HCT116 (cell line): ENCODE results near the gene CARD9. TPM values are rescaled to one million over a fixed set of nuclear protein-coding genes. Genes with fewer than 3 reads are reported as not detected.

Source experiments
- ATAC-seq: fragments of 200-7000 bp; cut with Tn5 transposase; 2 replicates; pipeline ENCODE4 v1.9.1; 2020; ENCODE audit warnings: mild to moderate bottlenecking, moderate library complexity
- BruUV-seq: library from RNA; stranded (reverse); fragments of 400-500 nt; replicated peaks from 2 replicates; lab custom pipeline; 2021; lab: Mats Ljungman, UMichigan
- CTCF ChIA-PET: fragments of 300-600 bp; sonication (Branson Sonifier 250); formaldehyde crosslinking; loops from one replicate; lab custom pipeline; 2021; ENCODE audit warnings: antibody characterized with exemption; lab: Charles Lee
- POLR2A ChIA-PET: fragments of 300-600, 350-600 bp; sonication (Branson Sonifier 250); formaldehyde crosslinking; loops from one replicate; lab custom pipeline; 2021; ENCODE audit warnings: antibody characterized with exemption; lab: Charles Lee
- RAD21 ChIA-PET, 2 experiments: fragments of 300-600 bp; sonication (Branson Sonifier 250); formaldehyde crosslinking; loops; one replicate each; lab custom pipeline; 2023; ENCODE audit warnings: low total read pairs in 2 of 2; ENCODE audit not compliant: uncharacterized antibody in 2 of 2, unreplicated experiment in 2 of 2, low non-redundant PET in 1 of 2; lab: Charles Lee
- DNase-seq: peaks from one replicate; pipeline ENCODE4 v3.0.0-alpha.2; 2010; ENCODE audit warnings: low read depth, low spot score
- H2AFZ ChIP-seq: fragments of 200-600 bp; shearing (Covaris generic), sonication (generic); 2 replicates; pipeline ENCODE4 v1.6.1; 2017; ENCODE audit warnings: low read depth, mixed run types, mixed read lengths, antibody characterized with exemption, low read length; ENCODE audit not compliant: poor library complexity, severe bottlenecking
- H3K27ac ChIP-seq: 2 replicates; pipeline ENCODE4 v1.5.1; 2012; ENCODE audit warnings: low read depth, low read length
- H3K27me3 ChIP-seq: fragments of 200-600 bp; sonication (generic); 2 replicates; pipeline ENCODE4 v1.6.1; 2016; ENCODE audit warnings: mixed run types, low read length, mixed read lengths; ENCODE audit not compliant: insufficient read depth
- H3K36me3 ChIP-seq, 2 experiments: fragments of 200-500 bp in 1 of 2; fragments of 200-600 bp in 1 of 2; sonication (Bioruptor generic) in 1 of 2; sonication (generic) in 1 of 2; 2 replicates each; pipeline versions ENCODE4 v1.5.1 to v1.6.1; 2014 to 2016; ENCODE audit warnings: low read length in 2 of 2, inconsistent platforms in 1 of 2, mixed read lengths in 1 of 2, mixed run types in 1 of 2; ENCODE audit not compliant: insufficient read depth in 2 of 2, control insufficient read depth in 1 of 2
- H3K4me1 ChIP-seq, 2 experiments: fragments of 200-600 bp in 1 of 2; sonication (generic) in 1 of 2; 2 replicates each; pipeline versions ENCODE4 v1.5.1 to v1.6.1; 2012 to 2017; ENCODE audit warnings: low read length in 2 of 2, inconsistent platforms in 1 of 2, mild to moderate bottlenecking in 1 of 2, mixed read lengths in 1 of 2, mixed run types in 1 of 2, moderate library complexity in 1 of 2; ENCODE audit not compliant: insufficient read depth in 2 of 2, control insufficient read depth in 1 of 2
- H3K4me2 ChIP-seq: fragments of 200-600 bp; sonication (generic); 2 replicates; pipeline ENCODE4 v1.6.1; 2017; ENCODE audit warnings: mixed run types, low read length, mixed read lengths
- H3K4me3 ChIP-seq, 2 experiments: fragments of 200-600 bp in 1 of 2; sonication (generic) in 1 of 2; replicated peaks in 1 of 2; 2 replicates each; pipeline ENCODE4 v1.5.1; 2011 to 2016; ENCODE audit warnings: low read length in 2 of 2, control low read depth in 1 of 2, low read depth in 1 of 2, mild to moderate bottlenecking in 1 of 2, mixed read lengths in 1 of 2, mixed run types in 1 of 2
- H3K79me2 ChIP-seq: fragments of 200-600 bp; sonication (generic); 2 replicates; pipeline ENCODE4 v1.6.1; 2017; ENCODE audit warnings: mild to moderate bottlenecking, mixed run types, low read length, moderate library complexity, mixed read lengths; ENCODE audit not compliant: insufficient read depth
- H3K9ac ChIP-seq: fragments of 200-600 bp; sonication (generic); 2 replicates; pipeline ENCODE4 v1.6.1; 2016; ENCODE audit warnings: low read length, mixed read lengths
- H3K9me2 ChIP-seq: fragments of 200-600 bp; sonication (generic), shearing (Covaris generic); 2 replicates; pipeline ENCODE4 v1.6.1; 2017; ENCODE audit warnings: mixed run types, mild to moderate bottlenecking, moderate library complexity; ENCODE audit not compliant: insufficient read depth
- H3K9me3 ChIP-seq, 2 experiments: fragments of 200-500 bp in 1 of 2; fragments of 200-600 bp in 1 of 2; sonication (Bioruptor generic) in 1 of 2; sonication (generic) in 1 of 2; 2 replicates each; pipeline ENCODE4 v1.6.1; 2014 to 2017; ENCODE audit warnings: low read length in 2 of 2, mixed read lengths in 2 of 2, inconsistent platforms in 1 of 2, low read depth in 1 of 2, mild to moderate bottlenecking in 1 of 2, mixed run types in 1 of 2, moderate library complexity in 1 of 2; ENCODE audit not compliant: control insufficient read depth in 1 of 2, insufficient read depth in 1 of 2
- H4K20me1 ChIP-seq: fragments of 200-600 bp; sonication (generic), shearing (Covaris generic); 2 replicates; pipeline ENCODE4 v1.6.1; 2017; ENCODE audit warnings: mixed run types, mild to moderate bottlenecking, moderate library complexity; ENCODE audit not compliant: insufficient read depth
- CBX3 ChIP-seq: IDR thresholded peaks from 2 replicates; pipeline ENCODE4 v1.6.1; 2012; ENCODE audit warnings: low read depth
- EGR1 ChIP-seq: IDR thresholded peaks from 2 replicates; pipeline ENCODE4 v1.6.1; 2012; ENCODE audit warnings: low read depth
- ELF1 ChIP-seq: IDR thresholded peaks from 2 replicates; pipeline ENCODE4 v1.6.1; 2012; ENCODE audit warnings: low read depth, borderline replicate concordance
- JUND ChIP-seq: IDR thresholded peaks from 2 replicates; pipeline ENCODE4 v1.6.1; 2012
- MAX ChIP-seq: IDR thresholded peaks from 2 replicates; pipeline ENCODE4 v1.6.1; 2012
- RAD21 ChIP-seq: IDR thresholded peaks from 2 replicates; pipeline ENCODE4 v1.6.1; 2012; ENCODE audit warnings: low read depth, mild to moderate bottlenecking
- ZBTB33 ChIP-seq: IDR thresholded peaks from 2 replicates; pipeline ENCODE4 v1.6.1; 2011; ENCODE audit warnings: mild to moderate bottlenecking, low read length, moderate library complexity; ENCODE audit not compliant: insufficient replicate concordance; ENCODE audit errors: extremely low read depth
- ZFX ChIP-seq: fragments of 450-650 bp; IDR thresholded peaks from 2 replicates; pipeline ENCODE4 v1.6.1; 2017
- intact Hi-C: fragments of 100-400 bp; cut with micrococcal nuclease; formaldehyde crosslinking; loops from 2 replicates; pipeline ENCODE4 v1.10.0; 2022
- total RNA-seq: library from RNA; stranded (reverse); gene quantifications from one replicate; pipeline ENCODE4 v1.2.1, GENCODE V29; 2021; ENCODE audit not compliant: unreplicated experiment

The CARD9 gene
- total RNA-seq, 1 experiment from 2014 or later = 1.2 TPM

GRCh38 chr9:136385015-136385414 is 11.5 kb upstream of the CARD9 start:
- no peak for DNase-seq
- H3K9me2 ChIP-seq = no peaks in the 10 kb centered on the region
- no peaks in the 10 kb centered on the region; the same call in 1 of the 2 replicates for H3K79me2 ChIP-seq
- H3K27ac ChIP-seq = no peak overlapping the region
- no peak for ATAC-seq
- ChIA-PET CTCF (no interaction called here), RAD21 (interaction anchor here in 1 of 2 experiments (0.6 kb wide), 1 partner anchor 686 kb away, joined by 3 read pairs; no protein-coding TSS in a partner anchor), POLR2A (no interaction called here)
- no peaks in the 10 kb centered on the region for H3K27me3 ChIP-seq
- no peak for TF ChIP-seq RAD21
- no peak for TF ChIP-seq ZBTB33
- TF ChIP-seq ZFX = no peak
- TF ChIP-seq JUND = no peak
- no peak for TF ChIP-seq ELF1
- TF ChIP-seq MAX = no peak
- no peak for TF ChIP-seq CBX3
- no peaks in the 10 kb centered on the region for H3K4me1 ChIP-seq
- no peak overlapping the region for H2AFZ ChIP-seq
- H4K20me1 ChIP-seq = no peaks in the 10 kb centered on the region
- intact Hi-C loops = no loop called here
- no TSS peak for BruUV-seq
- H3K36me3 ChIP-seq = peaks cover 31 to 38% of the 10 kb centered on the region in 2 experiments; a peak in 3 of 4 replicates
- no peak overlapping the region for H3K9ac ChIP-seq
- H3K4me2 ChIP-seq = no peak overlapping the region
- no peaks in the 10 kb centered on the region for H3K9me3 ChIP-seq
- H3K4me3 ChIP-seq = no peak overlapping the region

- H3K9ac ChIP-seq = no peak overlapping the region
- H4K20me1 ChIP-seq = no peaks in the 10 kb centered on the region
- RAD21 ChIA-PET = no interaction called here
- intact Hi-C loops = no loop called here
- DNase-seq (no peak), ATAC-seq (no peak)
- no peaks in the 10 kb centered on the region for H3K27me3 ChIP-seq
- BruUV-seq = no TSS peak
- H3K79me2 ChIP-seq = no peaks in the 10 kb centered on the region
- CTCF ChIA-PET = no interaction called here
- no peaks in the 10 kb centered on the region for H3K9me3 ChIP-seq
- TF ChIP-seq EGR1 (no peak), ELF1 (no peak)
- H3K4me3 ChIP-seq = no peak overlapping the region
- POLR2A ChIA-PET = no interaction called here
- no peaks in the 10 kb centered on the region for H3K9me2 ChIP-seq
- peaks cover 24 to 28% of the 10 kb centered on the region in 2 experiments; a peak in 3 of 4 replicates for H3K36me3 ChIP-seq
- H2AFZ ChIP-seq = no peak overlapping the region
- no peaks in the 10 kb centered on the region for H3K4me1 ChIP-seq
- H3K27ac ChIP-seq = no peak overlapping the region
- no peak overlapping the region for H3K4me2 ChIP-seq
Measured at GRCh38 chr9:136383436-136383835, 10.0 kb upstream of the CARD9 start.
